H1 (cell line): ENCODE results near the gene LAMA3. TPM values are rescaled to one million over a fixed set of nuclear protein-coding genes. Genes with fewer than 3 reads are reported as not detected.

Experiments
- CTCF ChIA-PET: fragments of 300-600 bp; sonication (Branson Sonifier 250); formaldehyde crosslinking; loops from one replicate; lab custom pipeline; 2021; ENCODE audit not compliant: partially characterized antibody; lab: Charles Lee
- POLR2A ChIA-PET: fragments of 300-600 bp; sonication (Branson Sonifier 250); formaldehyde crosslinking; loops from one replicate; lab custom pipeline; 2021; ENCODE audit warnings: inconsistent platforms; ENCODE audit not compliant: partially characterized antibody; lab: Charles Lee
- DNase-seq, 2 experiments: peaks; one replicate each; pipeline versions ENCODE4 v3.0.0 to v3.0.0-alpha.2; 2010 to 2022; ENCODE audit warnings: low spot score in 2 of 2, low read depth in 1 of 2, mixed read lengths in 1 of 2
- FAIRE-seq: peaks from 2 replicates; lab custom pipeline; 2011; peaks lifted over from hg19 to GRCh38; lab: Jason Lieb, UNC
- H2AFZ ChIP-seq: 2 replicates; pipeline ENCODE4 v1.8.1; 2012; ENCODE audit warnings: low read length, inconsistent platforms
- H2AK5ac ChIP-seq: 2 replicates; pipeline ENCODE4 v1.6.1; 2013; ENCODE audit warnings: low read depth, low read length
- H2BK120ac ChIP-seq: replicated peaks from 2 replicates; pipeline ENCODE3; 2013; ENCODE audit warnings: low read depth, low read length, inconsistent platforms
- H2BK12ac ChIP-seq: 2 replicates; pipeline ENCODE4 v1.6.1; 2013; ENCODE audit warnings: low read depth, low read length
- H2BK15ac ChIP-seq: 2 replicates; pipeline ENCODE4 v1.6.1; 2013; ENCODE audit warnings: low read length
- H2BK20ac ChIP-seq: 2 replicates; pipeline ENCODE4 v1.6.1; 2013; ENCODE audit warnings: low read length
- H2BK5ac ChIP-seq: 2 replicates; pipeline ENCODE4 v1.6.1; 2013; ENCODE audit warnings: low read depth, low read length
- H3K14ac ChIP-seq: 2 replicates; pipeline ENCODE4 v1.6.1; 2013; ENCODE audit warnings: inconsistent platforms; ENCODE audit not compliant: insufficient read length
- H3K18ac ChIP-seq: 2 replicates; pipeline ENCODE4 v1.6.1; 2013; ENCODE audit warnings: low read length; ENCODE audit errors: extremely low read depth
- H3K23ac ChIP-seq: 2 replicates; pipeline ENCODE4 v1.6.1; 2013; ENCODE audit warnings: inconsistent platforms; ENCODE audit not compliant: insufficient read length
- H3K23me2 ChIP-seq: 2 replicates; pipeline ENCODE4 v1.6.1; 2013; ENCODE audit warnings: low read depth, low read length
- H3K27ac ChIP-seq: 2 replicates; pipeline ENCODE4 v1.6.1; 2011; ENCODE audit warnings: low read depth, low read length, inconsistent platforms
- H3K27me3 ChIP-seq, 4 experiments: replicated peaks in 1 of 4; 1 replicate in 1 of 4; 2 replicates in 3 of 4; pipeline versions ENCODE4 v1.6.1 to v1.8.1; 2011 to 2013; ENCODE audit warnings: low read length in 3 of 4, mild to moderate bottlenecking in 3 of 4, inconsistent platforms in 2 of 4, mixed read lengths in 2 of 4, moderate library complexity in 1 of 4; ENCODE audit not compliant: control insufficient read depth in 3 of 4, insufficient read depth in 3 of 4; ENCODE audit errors: extremely low read depth in 1 of 4
- H3K36me3 ChIP-seq, 4 experiments: 2 replicates each; pipeline versions ENCODE4 v1.6.1 to v1.8.1; 2011 to 2013; ENCODE audit warnings: mild to moderate bottlenecking in 4 of 4, low read length in 3 of 4, moderate library complexity in 2 of 4, control low read depth in 1 of 4, inconsistent platforms in 1 of 4; ENCODE audit not compliant: insufficient read depth in 4 of 4, control insufficient read depth in 2 of 4
- H3K4ac ChIP-seq: replicated peaks from 2 replicates; pipeline ENCODE3; 2013; ENCODE audit warnings: low read length, low read depth, mixed read lengths, inconsistent platforms; ENCODE audit not compliant: insufficient read length
- H3K4me1 ChIP-seq, 4 experiments: replicated peaks in 1 of 4; 1 replicate in 1 of 4; 2 replicates in 3 of 4; pipeline versions ENCODE4 v1.6.1 to v1.8.1; 2011 to 2013; ENCODE audit warnings: low read length in 3 of 4, inconsistent platforms in 2 of 4, mixed read lengths in 1 of 4; ENCODE audit not compliant: insufficient read depth in 4 of 4, control insufficient read depth in 3 of 4
- H3K4me2 ChIP-seq, 2 experiments: 2 replicates each; pipeline versions ENCODE4 v1.6.1 to v1.8.1; 2011 to 2013; ENCODE audit warnings: low read depth in 2 of 2, low read length in 2 of 2, control low read depth in 1 of 2, inconsistent platforms in 1 of 2, mild to moderate bottlenecking in 1 of 2; ENCODE audit not compliant: insufficient read depth in 1 of 2
- H3K4me3 ChIP-seq, 4 experiments: fragments of 200-600, 300-600 bp in 1 of 4; sonication (generic), shearing (Covaris generic), sonication (Bioruptor Twin) in 1 of 4; 2 replicates each; pipeline versions ENCODE4 v1.5.1 to v1.8.1; 2011 to 2016; ENCODE audit warnings: low read length in 4 of 4, low read depth in 3 of 4, control low read depth in 2 of 4, inconsistent platforms in 2 of 4, mild to moderate bottlenecking in 2 of 4, mixed read lengths in 1 of 4, moderate library complexity in 1 of 4; ENCODE audit not compliant: insufficient read depth in 2 of 4; ENCODE audit errors: extremely low read depth in 1 of 4
- H3K56ac ChIP-seq: replicated peaks from 2 replicates; pipeline ENCODE3; 2013; ENCODE audit warnings: low read depth, mild to moderate bottlenecking, mixed read lengths, low read length, inconsistent platforms; ENCODE audit not compliant: insufficient read length
- H3K79me1 ChIP-seq: 2 replicates; pipeline ENCODE4 v1.6.1; 2013; ENCODE audit warnings: low read depth, low read length, control low read depth
- H3K79me2 ChIP-seq, 2 experiments: 2 replicates each; pipeline versions ENCODE4 v1.6.1 to v1.8.1; 2012 to 2013; ENCODE audit warnings: low read length in 2 of 2, mild to moderate bottlenecking in 2 of 2, inconsistent platforms in 1 of 2; ENCODE audit not compliant: insufficient read depth in 2 of 2, control insufficient read depth in 1 of 2
- H3K9ac ChIP-seq, 4 experiments: replicated peaks in 1 of 4; 1 replicate in 1 of 4; 2 replicates in 3 of 4; pipeline versions ENCODE4 v1.6.1 to v1.8.1; 2011 to 2013; ENCODE audit warnings: low read depth in 3 of 4, low read length in 3 of 4, control low read depth in 2 of 4, mild to moderate bottlenecking in 2 of 4, moderate library complexity in 2 of 4, inconsistent platforms in 1 of 4; ENCODE audit errors: extremely low read depth in 1 of 4
- H3K9me3 ChIP-seq, 2 experiments: 2 replicates each; pipeline versions ENCODE4 v1.6.1 to v1.8.1; 2012 to 2013; ENCODE audit warnings: mild to moderate bottlenecking in 2 of 2, moderate library complexity in 2 of 2, control low read depth in 1 of 2, inconsistent platforms in 1 of 2, low read depth in 1 of 2, low read length in 1 of 2, mixed read lengths in 1 of 2; ENCODE audit not compliant: insufficient read depth in 2 of 2
- H4K20me1 ChIP-seq, 2 experiments: replicated peaks in 1 of 2; 2 replicates each; pipeline versions ENCODE3 to v1.8.1; 2011 to 2013; ENCODE audit warnings: inconsistent platforms in 2 of 2, low read length in 2 of 2, mild to moderate bottlenecking in 1 of 2; ENCODE audit not compliant: insufficient read depth in 2 of 2, control insufficient read depth in 1 of 2
- H4K5ac ChIP-seq: 2 replicates; pipeline ENCODE4 v1.6.1; 2013; ENCODE audit warnings: low read length, low read depth, mixed read lengths, inconsistent platforms; ENCODE audit not compliant: insufficient read length
- H4K8ac ChIP-seq: 2 replicates; pipeline ENCODE4 v1.8.0; 2013; ENCODE audit warnings: mild to moderate bottlenecking, moderate library complexity, low read length, inconsistent platforms; ENCODE audit not compliant: insufficient read depth; ENCODE audit errors: extremely low read depth
- H4K91ac ChIP-seq: replicated peaks from 2 replicates; pipeline ENCODE3; 2013; ENCODE audit warnings: low read length, mixed read lengths, inconsistent platforms; ENCODE audit not compliant: insufficient read length
- CHD2 ChIP-seq: IDR thresholded peaks from 2 replicates; pipeline ENCODE4 v1.6.1; 2012; ENCODE audit warnings: low read length, improper control_type of control experiment
- JUN ChIP-seq: IDR thresholded peaks from 2 replicates; pipeline ENCODE4 v1.6.1; 2011; ENCODE audit warnings: low read depth, mild to moderate bottlenecking, improper control_type of control experiment, low read length
- JUND ChIP-seq: IDR thresholded peaks from 2 replicates; pipeline ENCODE4 v1.6.1; 2011; ENCODE audit warnings: mild to moderate bottlenecking, improper control_type of control experiment, low read length
- TAF1 ChIP-seq: IDR thresholded peaks from 2 replicates; pipeline ENCODE4 v1.6.1; 2011; ENCODE audit warnings: mild to moderate bottlenecking, low read depth, low read length
- WGBS, 2 experiments: shearing (Covaris generic) in 1 of 2; methylation state at CpG; one replicate each; pipeline versions ENCODE4 v1.1.6 to v1.1.7; 2013 to 2015; ENCODE audit warnings: low lambda C conversion rate in 2 of 2, mixed read lengths in 2 of 2, inconsistent platforms in 1 of 2, low coverage in 1 of 2, missing lambda C conversion rate in 1 of 2; ENCODE audit not compliant: insufficient replicate concordance in 2 of 2, insufficient coverage in 1 of 2, insufficient read length in 1 of 2; ENCODE audit errors: extremely low coverage in 1 of 2, missing lambda C conversion rate in 1 of 2; 5-methylcytosine and 5-hydroxymethylcytosine counted together
- polyA plus RNA-seq, 7 experiments: library from polyadenylated mRNA; depleted of rRNA in 3 of 7; stranded (reverse) in 5 of 7; unstranded in 2 of 7; fragments of >200 nt in 5 of 7; fragments of 200-250 nt in 2 of 7; gene quantifications; 1 replicate in 5 of 7; 2 replicates in 1 of 7; 4 replicates in 1 of 7; pipeline versions ENCODE4 v1.2.1 to v1.2.3, GENCODE V29; 2011 to 2013; ENCODE audit warnings: missing spikeins in 2 of 7, mixed read lengths in 2 of 7
- total RNA-seq: library from RNA; stranded (reverse); fragmentation: NEBNext Ultra II Directional; extraction: Animal tissue kit (Norgen Biotek cat#: 25700); gene quantifications from 2 replicates; pipeline ENCODE4 v1.2.1, GENCODE V29; 2021

LAMA3 gene
- total and polyA plus RNA-seq, 2 of the 8 experiments (the other 6 are each of a cell fraction or from before 2014, with no cell fraction given) = 0.76 to 5.0 TPM

DNA sequence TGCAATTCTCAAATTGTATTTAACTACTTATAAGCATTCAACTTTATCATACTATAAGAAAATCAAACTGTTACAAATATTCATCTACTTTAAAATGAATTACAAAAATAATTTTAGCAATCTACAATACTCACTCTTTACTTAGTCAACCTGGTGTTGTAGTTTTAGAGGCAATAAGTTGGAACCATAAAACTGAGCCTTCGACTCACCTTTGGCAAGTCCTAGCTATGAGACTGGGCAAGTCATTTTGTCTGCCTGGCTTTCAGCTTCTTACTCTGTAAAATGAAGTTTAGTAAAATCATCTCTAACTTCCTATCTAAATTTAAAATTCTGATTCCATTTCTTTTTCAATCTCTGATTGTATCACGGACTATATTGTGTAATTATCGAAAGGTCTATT, 161.0 kb downstream of the LAMA3 start:
- FAIRE-seq = no peak
- no peaks in the 10 kb centered on the region for H3K36me3 ChIP-seq
- H3K4me3 ChIP-seq = no peak overlapping the region
- H2AK5ac ChIP-seq = no peak overlapping the region
- H2AFZ ChIP-seq = no peak overlapping the region
- peaks cover 0 to 2% (median 0%) of the 10 kb centered on the region in 4 experiments; a peak in 4 of 7 replicates for H3K4me1 ChIP-seq
- 92% methylated on average over 3 of the region's 3 CpGs; no CpG with 5 or more reads in 1 of the 2 experiments for WGBS, 2 experiments
- no peaks in the 10 kb centered on the region for H3K79me2 ChIP-seq
- no peak overlapping the region for H3K56ac ChIP-seq
- no peak for DNase-seq
- no peak overlapping the region for H3K23ac ChIP-seq
- H3K14ac ChIP-seq = no peak overlapping the region
- H3K18ac ChIP-seq = no peak overlapping the region
- no peaks in the 10 kb centered on the region for H3K23me2 ChIP-seq
- H2BK120ac ChIP-seq = no peak overlapping the region
- ChIA-PET CTCF (interaction anchor here (1.0 kb wide), 1 partner anchor 38 kb away, joined by 3 read pairs; no protein-coding TSS in a partner anchor), POLR2A (no interaction called here)
- no peak for TF ChIP-seq CHD2
- TF ChIP-seq JUND = no peak
- TF ChIP-seq JUN = no peak
- no peak for TF ChIP-seq TAF1
- no peak overlapping the region for H2BK20ac ChIP-seq
- H3K4ac ChIP-seq = no peak overlapping the region
- H4K8ac ChIP-seq = no peak overlapping the region
- no peaks in the 10 kb centered on the region for H3K79me1 ChIP-seq
- H3K4me2 ChIP-seq = no peak overlapping the region
- H2BK5ac ChIP-seq = no peak overlapping the region
- no peak overlapping the region for H3K27ac ChIP-seq
- no peaks in the 10 kb centered on the region for H3K27me3 ChIP-seq
- H2BK15ac ChIP-seq = no peak overlapping the region
- no peak overlapping the region for H2BK12ac ChIP-seq
- no peak overlapping the region for H4K91ac ChIP-seq
- H4K5ac ChIP-seq = no peak overlapping the region
- no peak overlapping the region for H3K9ac ChIP-seq
- no peaks in the 10 kb centered on the region for H3K9me3 ChIP-seq
- H4K20me1 ChIP-seq = no peaks in the 10 kb centered on the region
